GM20000 (cell line): ENCODE data around the gene LGALS3.

Experiments used
- DNase-seq: peaks from one replicate; pipeline ENCODE4 v3.0.0; 2012; ENCODE audit warnings: low spot score
- TF ChIP-seq, protein P1 (sequence below): IDR thresholded peaks from 2 replicates; pipeline ENCODE4 v1.5.1; 2012; ENCODE audit warnings: mild to moderate bottlenecking, control low read depth; ENCODE audit errors: extremely low read depth, missing control alignments

LGALS3 gene

DNA sequence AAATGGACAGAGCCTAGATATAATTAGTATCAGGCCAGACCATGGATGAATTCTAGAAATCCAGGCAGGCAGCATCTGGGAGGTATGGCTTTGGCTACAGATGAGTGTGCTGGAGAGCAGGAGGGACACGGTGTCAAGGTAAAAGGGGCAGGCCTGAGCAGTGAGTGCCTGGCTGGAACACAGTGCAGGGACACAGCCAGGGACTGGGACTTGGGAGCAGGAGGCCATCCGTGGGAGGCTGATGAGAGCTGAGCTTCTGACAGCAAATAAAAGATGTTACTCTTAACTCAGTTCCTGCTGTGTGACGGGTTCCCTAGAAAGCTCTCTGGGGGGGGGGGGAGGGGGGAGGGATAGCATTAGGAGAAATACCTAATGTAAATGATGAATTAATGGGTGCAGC is 13.6 kb upstream of the LGALS3 start:
- TF ChIP-seq, protein P1, sequence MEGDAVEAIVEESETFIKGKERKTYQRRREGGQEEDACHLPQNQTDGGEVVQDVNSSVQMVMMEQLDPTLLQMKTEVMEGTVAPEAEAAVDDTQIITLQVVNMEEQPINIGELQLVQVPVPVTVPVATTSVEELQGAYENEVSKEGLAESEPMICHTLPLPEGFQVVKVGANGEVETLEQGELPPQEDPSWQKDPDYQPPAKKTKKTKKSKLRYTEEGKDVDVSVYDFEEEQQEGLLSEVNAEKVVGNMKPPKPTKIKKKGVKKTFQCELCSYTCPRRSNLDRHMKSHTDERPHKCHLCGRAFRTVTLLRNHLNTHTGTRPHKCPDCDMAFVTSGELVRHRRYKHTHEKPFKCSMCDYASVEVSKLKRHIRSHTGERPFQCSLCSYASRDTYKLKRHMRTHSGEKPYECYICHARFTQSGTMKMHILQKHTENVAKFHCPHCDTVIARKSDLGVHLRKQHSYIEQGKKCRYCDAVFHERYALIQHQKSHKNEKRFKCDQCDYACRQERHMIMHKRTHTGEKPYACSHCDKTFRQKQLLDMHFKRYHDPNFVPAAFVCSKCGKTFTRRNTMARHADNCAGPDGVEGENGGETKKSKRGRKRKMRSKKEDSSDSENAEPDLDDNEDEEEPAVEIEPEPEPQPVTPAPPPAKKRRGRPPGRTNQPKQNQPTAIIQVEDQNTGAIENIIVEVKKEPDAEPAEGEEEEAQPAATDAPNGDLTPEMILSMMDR: no peak
- no peak for DNase-seq

DNA sequence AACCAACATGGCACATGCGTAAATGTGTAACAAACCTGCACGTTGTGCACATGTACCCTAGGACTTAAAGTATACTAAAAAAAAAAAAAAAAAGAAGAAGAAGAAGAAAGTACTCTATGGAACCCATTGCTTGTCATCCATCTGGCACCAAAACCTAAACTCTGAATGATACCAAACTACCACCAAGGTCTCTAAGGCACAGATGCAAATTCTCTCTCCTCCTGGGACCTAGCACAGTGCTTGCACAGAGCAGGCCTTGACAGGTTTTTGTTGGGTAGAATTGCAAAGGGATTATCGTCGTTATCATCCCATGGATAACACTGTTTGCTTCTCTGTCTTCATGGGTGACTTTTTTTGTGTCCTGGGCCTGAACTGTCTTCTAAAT is 13.2 kb upstream of the LGALS3 start:
- TF ChIP-seq, protein P1: no peak

DNA sequence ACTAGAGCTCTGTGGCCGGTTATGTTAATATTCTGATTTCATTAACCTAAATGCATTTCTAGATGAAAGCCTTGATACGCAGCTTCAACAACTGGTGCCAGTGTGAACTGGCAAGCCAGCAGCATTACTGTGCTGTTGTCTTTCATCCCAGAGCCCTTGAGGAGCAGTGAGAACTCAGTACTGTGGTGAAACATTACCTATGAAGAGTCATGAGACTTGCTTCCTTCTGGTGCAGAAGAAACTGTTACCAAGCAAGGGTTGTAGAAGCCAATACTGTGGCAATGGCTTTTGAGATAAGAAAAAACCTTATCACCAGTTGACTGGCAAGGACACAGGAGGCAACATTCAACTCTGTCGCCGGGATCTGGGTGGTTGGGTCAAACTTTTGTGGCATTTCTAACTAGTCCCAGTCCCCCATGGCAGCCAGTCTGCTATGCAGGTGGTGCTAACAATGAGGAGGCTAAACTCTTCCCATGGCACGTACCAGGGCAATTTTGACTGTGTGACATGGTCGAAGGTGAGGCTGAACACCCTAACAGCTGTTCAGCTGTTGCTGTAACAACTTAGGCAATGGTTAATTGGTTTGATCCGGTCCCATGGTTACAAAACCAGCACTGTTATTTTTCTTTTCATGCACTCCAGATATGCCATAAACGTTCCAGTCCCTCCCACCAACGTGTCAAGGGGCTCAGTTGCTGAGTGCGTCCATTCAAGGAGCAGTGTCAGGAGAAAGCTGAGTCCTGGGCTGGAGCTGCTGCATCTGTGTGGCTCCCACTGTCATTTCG is 12.6 kb upstream of the LGALS3 start:
- no peak for DNase-seq
- TF ChIP-seq, protein P1: no peak

More for the DNA sequence above, 13.2 kb upstream of the LGALS3 start:
- DNase-seq: no peak

GRCh38 chr14:55117803-55118441 is 11.1 kb upstream of the LGALS3 start:
- TF ChIP-seq, protein P1: no peak
- no peak for DNase-seq

DNA sequence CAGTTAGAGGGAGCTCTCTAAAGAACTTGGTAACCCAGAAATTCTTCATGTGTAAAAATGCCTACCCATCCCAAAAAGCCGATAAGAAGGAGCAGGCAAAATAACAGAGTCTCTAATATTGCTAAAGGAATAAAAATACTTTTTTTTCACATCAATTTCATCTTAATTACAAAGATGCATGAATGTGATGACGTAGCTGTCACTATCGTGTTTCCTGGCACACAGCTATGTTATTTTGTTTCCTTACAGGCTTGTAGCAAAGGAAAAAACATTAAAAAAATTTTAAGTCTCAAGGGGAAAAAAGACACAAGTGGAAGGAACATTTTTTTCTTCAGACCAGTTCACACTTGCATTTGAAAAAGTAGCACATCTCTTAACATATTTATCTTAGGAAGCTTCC is 10.3 kb upstream of the LGALS3 start:
- TF ChIP-seq, protein P1: no peak
- DNase-seq: no peak

- DNase-seq: no peak
- TF ChIP-seq, protein P1: no peak
These were observed 8.2 kb upstream of the LGALS3 start for GRCh38 chr14:55120571-55121495.
